Right hindlimb (tissue), 1 donor: ENCODE data around the gene PCDHB10.
"Not testable (repeated sequence)": the region's sequence is repeated elsewhere in the genome, so short reads cannot be mapped to it uniquely, and the experiment has no call there.

Experiments
- DNase-seq: peaks from one replicate; pipeline ENCODE4 v3.0.0-alpha.2; 2018

The PCDHB10 gene

DNA sequence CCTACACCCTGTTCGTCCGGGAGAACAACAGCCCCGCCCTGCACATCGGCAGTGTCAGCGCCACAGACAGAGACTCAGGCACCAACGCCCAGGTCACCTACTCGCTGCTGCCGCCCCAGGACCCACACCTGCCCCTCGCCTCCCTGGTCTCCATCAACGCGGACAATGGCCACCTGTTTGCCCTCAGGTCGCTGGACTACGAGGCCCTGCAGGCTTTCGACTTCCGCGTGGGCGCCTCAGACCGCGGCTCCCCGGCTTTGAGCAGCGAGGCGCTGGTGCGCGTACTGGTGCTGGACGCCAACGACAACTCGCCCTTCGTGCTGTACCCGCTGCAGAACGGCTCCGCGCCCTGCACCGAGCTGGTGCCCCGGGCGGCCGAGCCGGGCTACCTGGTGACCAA lies 3.5 kb upstream of the PCDHB10 start:
- not testable (repeated sequence) for DNase-seq

- DNase-seq, result not testable (repeated sequence)
These were observed 3.0 kb upstream of the PCDHB10 start for GRCh38 chr5:141189131-141189530.

GRCh38 chr5:141194332-141194731 lies 2.2 kb downstream of the PCDHB10 start:
- DNase-seq, result not testable (repeated sequence)

GRCh38 chr5:141196363-141196762 lies 4.2 kb downstream of the PCDHB10 start:
- no peak for DNase-seq

GRCh38 chr5:141199359-141200235 lies 7.4 kb downstream of the PCDHB10 start, which contains the start of gene PCDHB11:
Gene PCDHB11 (plus strand): TSS chr5:141199627. CDS start chr5:141199775, 148 bp downstream.
- no peak for DNase-seq

DNA sequence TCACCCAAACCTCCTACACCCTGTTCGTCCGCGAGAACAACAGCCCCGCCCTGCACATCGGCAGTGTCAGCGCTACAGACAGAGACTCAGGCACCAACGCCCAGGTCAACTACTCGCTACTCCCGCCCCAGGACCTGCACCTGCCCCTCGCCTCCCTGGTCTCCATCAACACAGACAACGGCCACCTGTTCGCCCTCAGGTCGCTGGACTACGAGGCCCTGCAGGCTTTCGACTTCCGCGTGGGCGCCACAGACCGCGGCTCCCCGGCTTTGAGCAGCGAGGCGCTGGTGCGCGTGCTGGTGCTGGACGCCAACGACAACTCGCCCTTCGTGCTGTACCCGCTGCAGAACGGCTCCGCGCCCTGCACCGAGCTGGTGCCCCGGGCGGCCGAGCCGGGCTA lies 9.0 kb downstream of the PCDHB10 start:
- not testable (repeated sequence) for DNase-seq

DNA sequence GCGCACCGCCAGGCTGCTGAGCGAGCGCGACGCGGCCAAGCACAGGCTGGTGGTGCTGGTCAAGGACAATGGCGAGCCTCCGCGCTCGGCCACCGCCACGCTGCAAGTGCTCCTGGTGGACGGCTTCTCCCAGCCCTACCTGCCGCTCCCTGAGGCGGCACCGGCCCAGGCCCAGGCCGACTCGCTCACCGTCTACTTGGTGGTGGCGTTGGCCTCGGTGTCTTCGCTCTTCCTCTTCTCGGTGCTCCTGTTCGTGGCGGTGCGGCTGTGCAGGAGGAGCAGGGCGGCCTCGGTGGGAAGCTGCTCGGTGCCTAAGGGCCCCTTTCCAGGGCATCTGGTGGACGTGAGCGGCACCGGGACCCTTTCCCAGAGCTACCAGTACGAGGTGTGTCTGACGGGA lies 9.5 kb downstream of the PCDHB10 start:
- DNase-seq, result not testable (repeated sequence)

GRCh38 chr5:141208478-141208877 lies 16.3 kb downstream of the PCDHB10 start, which contains the start of gene PCDHB12:
Gene PCDHB12 (plus strand): TSS chr5:141208719. CDS start chr5:141208908, 189 bp downstream.
- no peak for DNase-seq

- not testable (repeated sequence) for DNase-seq
These were observed 18.1 kb downstream of the PCDHB10 start for GRCh38 chr5:141210281-141210680.

- not testable (repeated sequence) for DNase-seq
These were observed 18.7 kb downstream of the PCDHB10 start for GRCh38 chr5:141210849-141211248.

DNA sequence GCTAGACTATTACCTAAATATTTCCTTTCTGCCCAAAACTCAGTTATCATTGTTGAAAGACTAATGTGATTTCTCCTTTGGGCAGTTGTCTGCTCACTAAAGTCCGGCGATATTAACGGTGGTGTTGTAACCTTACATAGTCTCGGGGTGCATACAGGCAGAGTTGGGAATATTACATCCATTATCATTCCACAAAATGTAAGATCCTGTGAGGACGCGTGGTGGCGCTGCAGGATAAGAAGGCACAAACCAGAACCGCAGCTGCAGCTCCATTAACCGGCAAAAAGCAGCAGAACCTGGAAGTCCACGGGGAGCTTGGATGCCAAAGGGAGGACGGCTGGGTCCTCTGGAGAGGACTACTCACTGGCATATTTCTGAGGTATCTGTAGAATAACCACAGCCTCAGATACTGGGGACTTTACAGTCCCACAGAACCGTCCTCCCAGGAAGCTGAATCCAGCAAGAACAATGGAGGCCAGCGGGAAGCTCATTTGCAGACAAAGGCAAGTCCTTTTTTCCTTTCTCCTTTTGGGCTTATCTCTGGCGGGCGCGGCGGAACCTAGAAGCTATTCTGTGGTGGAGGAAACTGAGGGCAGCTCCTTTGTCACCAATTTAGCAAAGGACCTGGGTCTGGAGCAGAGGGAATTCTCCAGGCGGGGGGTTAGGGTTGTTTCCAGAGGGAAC lies 21.6 kb downstream of the PCDHB10 start, which contains the start of gene PCDHB13:
Gene PCDHB13, plus strand, starts transcription at position 264 of the 684 bp plus-strand sequence. Its CDS starts 205 bp downstream, at position 469.
- peak; percentile 35 for DNase-seq

GRCh38 chr5:141214583-141214982 lies 22.4 kb downstream of the PCDHB10 start:
- DNase-seq, result not testable (repeated sequence)

- not testable (repeated sequence) for DNase-seq
These were observed 23.4 kb downstream of the PCDHB10 start for GRCh38 chr5:141215504-141215903.

DNA sequence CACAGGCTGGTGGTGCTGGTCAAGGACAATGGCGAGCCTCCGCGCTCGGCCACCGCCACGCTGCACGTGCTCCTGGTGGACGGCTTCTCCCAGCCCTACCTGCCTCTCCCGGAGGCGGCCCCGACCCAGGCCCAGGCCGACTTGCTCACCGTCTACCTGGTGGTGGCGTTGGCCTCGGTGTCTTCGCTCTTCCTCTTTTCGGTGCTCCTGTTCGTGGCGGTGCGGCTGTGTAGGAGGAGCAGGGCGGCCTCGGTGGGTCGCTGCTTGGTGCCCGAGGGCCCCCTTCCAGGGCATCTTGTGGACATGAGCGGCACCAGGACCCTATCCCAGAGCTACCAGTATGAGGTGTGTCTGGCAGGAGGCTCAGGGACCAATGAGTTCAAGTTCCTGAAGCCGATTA lies 23.9 kb downstream of the PCDHB10 start:
- not testable (repeated sequence) for DNase-seq

DNA sequence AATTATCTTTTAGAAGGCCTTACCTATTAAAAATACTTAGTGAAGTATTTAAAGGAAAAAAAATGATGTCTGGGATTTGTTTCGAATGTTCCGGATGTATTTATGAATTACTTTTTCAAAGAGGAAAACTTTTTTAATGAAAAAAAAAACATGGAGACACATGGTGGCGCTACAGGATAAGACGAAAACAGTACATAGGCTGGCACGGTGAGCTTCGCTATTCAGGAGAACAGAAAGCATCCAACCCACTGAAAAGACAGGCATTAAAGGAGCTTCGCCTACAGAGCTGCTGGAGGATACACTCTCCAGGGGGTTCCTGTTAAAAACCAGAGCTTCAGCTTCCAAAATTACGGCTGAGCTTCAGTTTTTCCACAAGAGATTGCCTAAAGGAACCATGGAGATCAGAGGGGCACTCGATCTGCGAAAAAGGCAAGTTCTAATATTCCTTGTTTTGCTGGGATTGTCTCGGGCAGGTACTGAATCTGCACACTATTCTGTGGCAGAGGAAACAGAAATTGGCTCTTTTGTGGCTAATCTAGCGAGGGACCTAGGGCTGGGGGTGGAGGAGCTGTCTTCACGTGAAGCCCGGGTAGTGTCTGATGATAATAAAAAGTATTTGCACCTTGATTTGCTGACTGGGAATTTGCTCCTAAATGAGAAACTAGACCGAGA lies 31.1 kb downstream of the PCDHB10 start, which contains the start of gene PCDHB14:
Gene PCDHB14, plus strand, starts transcription at position 232 of the 672 bp plus-strand sequence. Its CDS starts 163 bp downstream, at position 395.
- DNase-seq, result no peak

DNA sequence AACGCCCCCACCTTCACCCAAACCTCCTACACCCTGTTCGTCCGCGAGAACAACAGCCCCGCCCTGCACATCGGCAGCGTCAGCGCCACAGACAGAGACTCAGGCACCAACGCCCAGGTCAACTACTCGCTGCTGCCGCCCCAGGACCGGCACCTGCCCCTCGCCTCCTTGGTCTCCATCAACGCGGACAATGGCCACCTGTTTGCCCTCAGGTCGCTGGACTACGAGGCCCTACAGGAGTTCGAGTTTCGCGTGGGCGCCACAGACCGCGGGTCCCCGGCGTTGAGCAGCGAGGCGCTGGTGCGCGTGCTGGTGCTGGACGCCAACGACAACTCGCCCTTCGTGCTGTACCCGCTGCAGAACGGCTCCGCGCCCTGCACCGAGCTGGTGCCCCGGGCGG lies 32.7 kb downstream of the PCDHB10 start:
- DNase-seq, result not testable (repeated sequence)

DNA sequence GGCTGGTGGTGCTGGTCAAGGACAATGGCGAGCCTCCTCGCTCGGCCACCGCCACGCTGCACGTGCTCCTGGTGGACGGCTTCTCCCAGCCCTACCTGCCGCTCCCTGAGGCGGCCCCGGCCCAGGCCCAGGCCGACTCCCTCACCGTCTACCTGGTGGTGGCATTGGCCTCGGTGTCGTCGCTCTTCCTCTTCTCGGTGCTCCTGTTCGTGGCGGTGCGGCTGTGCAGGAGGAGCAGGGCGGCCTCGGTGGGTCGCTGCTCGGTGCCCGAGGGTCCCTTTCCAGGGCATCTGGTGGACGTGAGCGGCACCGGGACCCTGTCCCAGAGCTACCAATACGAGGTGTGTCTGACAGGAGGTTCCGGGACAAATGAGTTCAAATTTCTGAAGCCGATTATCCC lies 33.3 kb downstream of the PCDHB10 start:
- not testable (repeated sequence) for DNase-seq

GRCh38 chr5:141234109-141234667 lies 42.0 kb downstream of the PCDHB10 start:
- no peak for DNase-seq

DNA sequence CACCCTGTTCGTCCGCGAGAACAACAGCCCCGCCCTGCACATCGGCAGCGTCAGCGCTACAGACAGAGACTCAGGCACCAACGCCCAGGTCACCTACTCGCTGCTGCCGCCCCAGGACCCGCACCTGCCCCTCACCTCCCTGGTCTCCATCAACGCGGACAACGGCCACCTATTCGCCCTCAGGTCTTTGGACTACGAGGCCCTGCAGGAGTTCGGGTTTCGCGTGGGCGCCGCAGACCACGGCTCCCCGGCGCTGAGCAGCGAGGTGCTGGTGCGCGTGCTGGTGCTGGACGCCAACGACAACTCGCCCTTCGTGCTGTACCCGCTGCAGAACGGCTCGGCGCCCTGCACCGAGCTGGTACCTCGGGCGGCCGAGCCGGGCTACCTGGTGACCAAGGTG lies 43.8 kb downstream of the PCDHB10 start:
- DNase-seq, result not testable (repeated sequence)

DNA sequence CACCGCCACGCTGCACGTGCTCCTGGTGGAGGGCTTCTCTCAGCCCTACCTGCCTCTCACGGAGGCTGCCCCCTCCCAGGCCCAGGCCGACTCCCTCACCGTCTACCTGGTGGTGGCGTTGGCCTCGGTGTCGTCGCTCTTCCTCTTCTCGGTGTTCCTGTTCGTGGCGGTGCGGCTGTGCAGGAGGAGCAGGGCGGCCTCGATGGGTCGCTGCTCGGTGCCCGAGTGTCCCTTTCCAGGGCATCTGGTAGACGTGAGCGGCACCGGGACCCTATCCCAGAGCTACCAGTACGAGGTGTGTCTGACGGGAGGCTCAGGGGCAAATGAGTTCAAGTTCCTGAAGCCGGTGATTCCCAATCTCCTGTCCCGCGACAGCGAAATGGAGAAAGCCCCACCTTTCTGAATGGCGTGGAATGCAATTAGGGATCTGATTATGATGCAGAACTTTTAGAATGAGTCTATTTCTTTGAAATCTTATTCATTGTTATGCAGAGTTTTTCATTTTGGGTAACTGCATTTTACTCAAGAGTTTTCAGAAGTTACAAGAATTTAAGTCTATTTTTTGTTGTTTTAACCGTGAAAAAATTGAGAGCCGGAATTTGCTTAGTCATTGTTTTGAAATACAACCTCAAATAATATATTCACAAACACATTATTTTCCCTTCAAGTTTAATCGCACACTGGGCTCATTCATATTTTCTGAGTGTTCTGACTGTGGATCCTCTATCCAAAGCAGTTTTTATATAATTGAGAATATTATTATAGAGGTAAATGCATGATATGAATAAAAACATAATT lies 44.6 kb downstream of the PCDHB10 start:
- no peak for DNase-seq

DNA sequence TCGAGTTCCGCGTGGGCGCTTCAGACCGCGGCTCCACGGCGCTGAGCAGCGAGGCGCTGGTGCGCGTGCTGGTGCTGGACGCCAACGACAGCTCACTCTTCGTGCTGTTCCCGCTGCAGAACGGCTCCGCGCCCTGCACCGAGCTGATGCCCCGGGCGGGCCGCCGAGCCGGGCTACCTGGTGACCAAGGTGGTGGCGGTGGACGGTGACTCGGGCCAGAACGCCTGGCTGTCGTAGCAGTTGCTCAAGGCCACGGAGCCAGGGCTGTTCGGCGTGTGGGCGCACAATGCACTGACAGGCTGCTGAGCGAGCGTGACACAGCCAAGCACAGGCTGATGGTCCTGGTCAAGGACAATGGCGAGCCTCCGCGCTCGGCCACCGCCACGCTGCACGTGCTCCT lies 49.3 kb downstream of the PCDHB10 start:
- no peak for DNase-seq
